Measurements from ENCODE around the gene CREBRF. TPM values are rescaled to one million over a fixed set of nuclear protein-coding genes. Genes with fewer than 3 reads are reported as not detected.
"Not testable (repeated sequence)": the region's sequence is repeated elsewhere in the genome, so short reads cannot be mapped to it uniquely, and the experiment has no call there.

The CREBRF gene
- total and polyA plus RNA-seq, 5 experiments from 2014 or later = 52.6 to 111 (median 61.6) TPM

DNA sequence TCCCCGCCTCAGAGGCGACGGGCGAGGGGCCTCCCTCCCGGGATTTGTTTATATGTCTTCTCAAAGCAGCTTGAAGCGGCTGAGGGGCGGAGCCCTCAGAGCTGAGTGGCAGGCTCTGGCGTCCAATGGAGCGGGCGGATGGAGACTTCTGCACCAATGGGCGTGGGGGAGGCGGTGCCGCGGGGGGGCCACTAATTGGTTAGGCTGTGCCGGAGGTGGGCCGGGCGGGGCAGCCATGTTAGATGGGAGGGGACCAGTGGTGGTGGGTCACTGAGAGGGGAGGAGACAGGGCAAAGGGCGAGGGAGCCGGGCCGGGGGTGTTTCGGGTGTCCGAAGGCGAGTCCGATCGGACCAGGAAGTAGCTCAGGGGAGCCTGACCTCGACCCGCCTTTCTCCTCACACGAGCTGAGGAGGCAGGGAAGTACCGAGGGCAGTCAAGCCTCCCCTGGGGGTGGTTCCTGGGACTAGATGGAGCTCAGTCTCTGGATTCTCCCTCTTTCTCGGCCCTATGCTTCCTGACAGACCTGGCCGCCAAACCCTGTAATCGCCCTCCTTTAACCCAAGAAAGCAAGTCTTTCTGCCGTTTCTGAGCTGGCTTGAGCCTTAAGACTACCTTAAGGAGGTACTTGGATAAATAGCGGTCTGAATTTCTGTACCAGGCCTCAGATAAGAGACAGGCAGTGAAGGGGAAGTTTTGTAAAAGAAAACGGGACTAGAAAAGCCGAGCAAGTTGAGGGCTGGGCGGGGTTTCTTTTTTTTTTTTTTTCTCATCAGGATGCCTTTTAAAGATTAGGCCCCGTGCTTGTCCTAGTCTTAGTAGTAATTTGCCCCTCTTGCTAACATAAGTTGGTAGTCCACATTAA is 1.1 kb downstream of the CREBRF start:
- ATAC-seq (peak; percentile 81 to 83), DNase-seq (peak; percentile 97 to 99 (median 98))
- Mint-ChIP-seq H3K27me3 (no peaks in the 10 kb centered on the region), H3K27ac (peak overlapping the region; percentile 83 to 98 (median 96)), H3K9me3 (no peaks in the 10 kb centered on the region), H3K4me1 (peaks cover 18 to 60% (median 47%) of the 10 kb centered on the region in 4 donors), H3K36me3 (peaks cover 0 to 21% (median 0%) of the 10 kb centered on the region in 3 donors), H3K4me3 (peak overlapping the region; percentile 91 to 97 (median 94))
- POLR2A ChIA-PET = interaction anchor here (0.6 to 2.4 kb wide), 22 partner anchors 15 to 1669 kb away, joined by 3 to 64 read pairs (median 4); partner anchors contain the start of genes ATP6V0E1, BNIP1, DUSP1 and RPL26L1

DNA sequence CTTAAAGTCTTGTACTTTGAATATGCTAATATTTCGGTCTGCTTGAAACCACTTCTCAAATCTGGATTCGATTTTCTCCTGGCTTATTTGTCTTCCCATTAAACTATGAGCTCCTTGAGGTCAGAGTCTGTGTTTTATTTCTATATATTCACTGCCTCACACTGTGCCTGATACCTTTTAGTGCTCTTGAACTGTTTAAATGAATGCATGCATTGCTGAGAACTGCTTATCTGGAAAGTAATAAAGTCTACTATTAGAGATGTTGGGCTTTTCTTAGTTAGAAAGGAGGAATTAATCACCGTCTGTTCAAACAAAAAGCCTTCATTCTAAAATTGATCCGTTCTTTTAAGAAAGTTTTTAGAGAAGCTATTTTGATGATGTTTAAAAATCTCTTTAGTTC is 6.0 kb downstream of the CREBRF start:
- POLR2A ChIA-PET = no interaction called here
- Mint-ChIP-seq H3K36me3 (peaks cover 0 to 34% (median 0%) of the 10 kb centered on the region in 3 donors), H3K27ac (peak overlapping the region in 8 of 10 donors; percentile 5 to 86 (median 56)), H3K4me1 (peaks cover 26 to 78% (median 64%) of the 10 kb centered on the region in 4 donors), H3K27me3 (no peaks in the 10 kb centered on the region), H3K9me3 (no peaks in the 10 kb centered on the region), H3K4me3 (peak overlapping the region in 3 of 10 donors; percentile 1 to 24 (median 10))
- ATAC-seq (no peak), DNase-seq (no peak)

DNA sequence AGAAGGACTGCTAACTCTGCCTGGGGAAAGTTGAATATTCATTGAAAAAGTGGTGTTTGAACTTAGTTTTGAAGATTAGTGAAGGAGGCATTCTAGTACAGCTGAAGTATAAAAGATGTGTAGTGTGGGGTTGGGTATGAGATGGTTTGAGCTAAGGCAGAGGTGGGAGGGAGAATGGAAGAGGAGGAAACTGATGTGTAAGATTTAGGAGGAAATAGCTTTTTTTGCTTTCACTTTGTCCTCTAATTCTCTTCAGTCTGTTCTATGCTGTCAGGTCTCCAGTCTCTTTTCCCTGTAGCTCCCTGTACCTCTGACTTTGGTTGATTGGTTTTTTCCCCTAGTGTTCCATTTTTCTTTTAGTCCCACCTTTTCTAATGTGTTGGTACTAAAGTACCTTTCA is 9.0 kb downstream of the CREBRF start:
- Mint-ChIP-seq H3K4me1 (peaks cover 30 to 85% (median 77%) of the 10 kb centered on the region in 4 donors), H3K4me3 (peak overlapping the region; percentile 41 to 85 (median 63)), H3K27me3 (no peaks in the 10 kb centered on the region), H3K36me3 (peaks cover 0 to 37% (median 0%) of the 10 kb centered on the region in 3 donors), H3K9me3 (no peaks in the 10 kb centered on the region), H3K27ac (peak overlapping the region; percentile 49 to 94 (median 78))
- peak; percentile 53 to 77 for ATAC-seq
- peak in 2 of 10 donors; percentile 10 to 15 for DNase-seq
- POLR2A ChIA-PET = interaction anchor here (0.7 to 1.5 kb wide), 3 partner anchors 9 to 106 kb away, joined by 3 read pairs; partner anchors contain the start of genes CREBRF and RPL26L1

DNA sequence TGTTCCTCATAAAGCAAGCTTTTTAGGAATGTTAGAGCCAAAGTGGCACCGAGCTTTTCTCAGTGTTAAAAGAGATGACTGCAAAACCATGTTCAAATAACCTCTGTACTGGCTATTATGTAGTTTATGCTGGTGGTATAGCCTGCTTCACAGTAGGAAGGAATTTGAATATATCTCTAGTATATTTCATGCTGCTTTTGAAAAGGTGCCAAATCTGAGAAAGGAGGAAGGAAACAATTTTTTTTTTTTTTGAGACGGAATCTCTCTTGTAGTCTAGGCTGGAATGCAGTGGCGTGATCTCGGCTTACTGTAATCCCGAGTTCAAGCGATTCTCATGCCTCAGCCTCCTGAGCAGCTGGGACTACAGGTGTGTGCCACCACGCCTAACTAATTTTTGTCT is 13.5 kb downstream of the CREBRF start:
- POLR2A ChIA-PET = no interaction called here
- Mint-ChIP-seq H3K4me3 (peak overlapping the region; percentile 29 to 60 (median 40)), H3K4me1 (peaks cover 28 to 87% (median 75%) of the 10 kb centered on the region in 4 donors), H3K27ac (peak overlapping the region in 4 of 10 donors; percentile 15 to 65 (median 40)), H3K36me3 (peaks cover 0 to 23% (median 0%) of the 10 kb centered on the region in 3 donors), H3K27me3 (no peaks in the 10 kb centered on the region), H3K9me3 (no peaks in the 10 kb centered on the region)
- ATAC-seq (peak in 1 of 2 donors; percentile 29), DNase-seq (no peak)

DNA sequence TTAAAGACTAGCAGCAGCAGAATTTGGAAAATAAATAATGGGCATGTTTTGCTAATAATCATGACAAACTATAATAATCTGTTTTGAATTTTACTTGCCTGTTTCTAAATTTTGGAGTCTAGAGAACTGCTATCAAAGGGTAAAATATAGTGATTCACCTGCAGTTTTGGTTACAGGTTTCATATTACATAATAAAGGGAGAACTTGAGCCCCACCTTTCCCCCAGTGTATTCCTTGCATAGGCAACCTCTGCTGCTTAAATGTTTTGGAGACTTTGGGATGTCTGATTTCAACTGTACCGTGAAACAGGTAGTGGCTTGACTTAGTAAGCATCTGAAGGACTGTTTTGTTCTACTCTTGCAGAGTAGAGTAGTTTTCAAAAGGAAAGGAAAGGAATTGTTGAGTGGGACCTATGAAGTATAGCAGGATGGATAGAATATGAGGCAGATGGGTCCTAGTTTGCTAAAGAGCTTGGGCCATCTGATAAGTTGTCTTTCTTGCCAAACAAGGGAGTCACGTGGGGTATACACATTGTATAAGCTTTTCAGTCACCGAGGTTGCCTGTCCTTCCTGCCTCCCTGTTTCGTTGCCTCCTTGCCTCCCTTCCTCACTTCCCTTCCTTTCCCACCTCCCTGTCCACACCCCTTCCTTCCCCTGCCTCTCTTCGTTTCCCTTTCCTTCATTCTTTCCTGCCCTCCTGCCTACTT is 19.1 kb downstream of the CREBRF start:
- Mint-ChIP-seq H3K36me3 (peaks cover 0 to 31% (median 8%) of the 10 kb centered on the region in 3 donors), H3K27me3 (no peaks in the 10 kb centered on the region), H3K9me3 (peaks cover 0 to 2% (median 0%) of the 10 kb centered on the region in 9 donors), H3K4me3 (no peak overlapping the region), H3K27ac (no peak overlapping the region), H3K4me1 (peaks cover 22 to 69% (median 63%) of the 10 kb centered on the region in 4 donors)
- ATAC-seq = no peak
- POLR2A ChIA-PET = no interaction called here
- DNase-seq = no peak

DNA sequence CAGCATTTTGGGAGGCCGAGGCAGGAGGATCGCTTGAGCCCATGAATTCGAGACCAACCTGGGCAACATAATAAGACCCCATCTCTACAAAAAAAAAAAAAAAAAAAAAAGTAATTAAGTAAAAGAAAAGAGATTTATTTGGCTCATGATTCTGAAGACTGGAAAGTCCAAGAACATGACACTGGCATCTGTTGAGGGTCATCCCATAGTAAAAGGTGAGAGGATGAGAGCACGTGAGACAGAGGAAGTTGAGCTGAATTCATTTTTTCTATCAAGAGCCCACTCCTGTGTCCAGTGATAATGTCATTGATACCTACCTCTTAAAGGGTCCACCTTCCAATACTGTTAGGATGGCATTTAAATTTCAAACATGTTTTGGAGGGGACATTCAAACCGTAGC is 19.8 kb downstream of the CREBRF start:
- POLR2A ChIA-PET = no interaction called here
- peaks cover 20 to 70% (median 62%) of the 10 kb centered on the region in 4 donors for H3K4me1 Mint-ChIP-seq
- DNase-seq (no peak), ATAC-seq (no peak)
- peaks cover 0 to 35% (median 14%) of the 10 kb centered on the region in 3 donors for H3K36me3 Mint-ChIP-seq
- no peak overlapping the region for H3K27ac Mint-ChIP-seq
- H3K4me3 Mint-ChIP-seq = no peak overlapping the region
- no peaks in the 10 kb centered on the region for H3K27me3 Mint-ChIP-seq
- peaks cover 0 to 2% (median 0%) of the 10 kb centered on the region in 9 donors for H3K9me3 Mint-ChIP-seq

DNA sequence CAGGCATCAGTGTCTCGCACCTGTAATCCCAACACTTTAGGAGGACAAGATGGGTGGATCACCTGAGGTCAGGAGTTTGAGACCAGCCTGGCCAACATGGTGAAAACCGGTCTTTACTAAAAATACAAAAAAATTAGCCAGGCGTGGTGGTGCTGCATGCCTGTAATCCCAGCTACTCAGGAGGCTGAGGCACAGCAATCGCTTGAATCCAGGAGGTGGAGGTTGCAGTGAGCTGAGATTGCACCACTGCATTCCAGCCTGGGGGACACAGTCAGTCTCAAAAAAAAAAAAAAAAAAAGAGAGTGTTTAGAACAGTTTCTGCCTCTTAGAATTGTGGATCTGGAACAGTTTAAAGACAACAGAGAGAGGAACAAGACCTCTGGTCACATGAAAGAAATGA is 20.3 kb downstream of the CREBRF start:
- peaks cover 0 to 37% (median 17%) of the 10 kb centered on the region in 3 donors for H3K36me3 Mint-ChIP-seq
- peaks cover 22 to 66% (median 60%) of the 10 kb centered on the region in 4 donors for H3K4me1 Mint-ChIP-seq
- H3K27me3 Mint-ChIP-seq, POLR2A ChIA-PET, H3K27ac Mint-ChIP-seq, H3K9me3 Mint-ChIP-seq, DNase-seq, ATAC-seq, H3K4me3 Mint-ChIP-seq: not testable (repeated sequence)

DNA sequence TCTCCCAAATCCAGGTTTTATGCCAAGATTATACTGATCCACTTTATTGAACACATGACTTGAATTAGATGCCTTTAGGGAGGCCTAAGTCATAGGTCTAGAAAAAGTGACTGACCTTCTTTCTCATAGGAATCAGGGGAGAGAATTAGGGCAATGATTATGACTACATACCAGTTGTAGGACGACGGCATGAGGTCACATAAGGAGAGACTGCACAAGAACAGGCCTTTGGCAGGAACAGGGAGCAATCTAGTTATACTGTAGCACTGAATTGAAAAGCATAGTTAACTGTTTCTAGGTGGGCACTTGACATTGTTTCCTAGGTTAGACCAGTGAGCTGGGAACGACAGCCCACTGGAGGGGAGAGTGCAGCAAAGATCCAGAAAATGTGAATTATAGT is 22.7 kb downstream of the CREBRF start:
- H3K4me1 Mint-ChIP-seq = peaks cover 17 to 59% (median 49%) of the 10 kb centered on the region in 4 donors
- POLR2A ChIA-PET = no interaction called here
- peaks cover 0 to 2% (median 0%) of the 10 kb centered on the region in 9 donors for H3K9me3 Mint-ChIP-seq
- no peaks in the 10 kb centered on the region for H3K27me3 Mint-ChIP-seq
- no peak overlapping the region for H3K4me3 Mint-ChIP-seq
- ATAC-seq (no peak), DNase-seq (no peak)
- H3K27ac Mint-ChIP-seq = peak overlapping the region in 2 of 10 donors; percentile 40 to 52
- peaks cover 0 to 52% (median 21%) of the 10 kb centered on the region in 3 donors for H3K36me3 Mint-ChIP-seq

DNA sequence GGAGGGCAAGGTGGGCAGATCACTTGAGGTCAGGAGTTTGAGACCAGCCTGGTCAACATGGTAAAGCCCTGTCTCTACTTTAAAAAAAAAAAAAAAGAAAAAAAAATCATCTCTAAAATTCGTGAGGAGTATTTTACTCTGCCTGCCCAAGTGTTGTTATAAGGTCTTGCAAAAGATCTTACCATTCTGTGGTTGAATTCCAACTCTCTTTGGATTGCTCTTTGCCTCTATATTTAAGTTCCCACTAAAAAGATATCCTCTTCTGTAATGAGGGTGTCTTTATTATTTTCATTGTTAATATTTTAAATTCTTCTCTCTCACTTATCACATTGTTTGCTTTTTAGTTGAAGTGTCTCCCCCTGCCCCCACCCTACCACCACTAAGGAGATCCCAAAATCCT is 33.4 kb downstream of the CREBRF start:
- Mint-ChIP-seq H3K27me3 (no peaks in the 10 kb centered on the region), H3K36me3 (peaks cover 3 to 78% (median 11%) of the 10 kb centered on the region in 3 donors), H3K4me3 (no peak overlapping the region), H3K27ac (peak overlapping the region in 2 of 10 donors; percentile 7 to 67), H3K4me1 (peaks cover 17 to 30% (median 21%) of the 10 kb centered on the region in 4 donors), H3K9me3 (no peaks in the 10 kb centered on the region)
- ATAC-seq (no peak), DNase-seq (no peak)
- POLR2A ChIA-PET = interaction anchor here (0.8 kb wide), 1 partner anchor 106 kb away, joined by 4 read pairs; the partner anchor contains the start of gene ATP6V0E1

DNA sequence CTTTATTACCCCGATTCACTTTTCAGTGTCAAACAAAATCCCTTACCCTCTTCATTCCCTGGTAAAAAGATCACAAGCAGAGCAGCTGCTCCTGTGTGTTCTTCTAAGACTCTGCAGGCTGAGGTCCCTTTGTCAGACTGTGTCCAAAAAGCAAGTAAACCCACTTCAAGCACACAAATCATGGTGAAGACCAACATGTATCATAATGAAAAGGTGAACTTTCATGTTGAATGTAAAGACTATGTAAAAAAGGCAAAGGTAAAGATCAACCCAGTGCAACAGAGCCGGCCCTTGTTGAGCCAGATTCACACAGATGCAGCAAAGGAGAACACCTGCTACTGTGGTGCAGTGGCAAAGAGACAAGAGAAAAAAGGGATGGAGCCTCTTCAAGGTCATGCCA is 34.5 kb downstream of the CREBRF start:
- peaks cover 3 to 71% (median 16%) of the 10 kb centered on the region in 3 donors for H3K36me3 Mint-ChIP-seq
- POLR2A ChIA-PET = interaction anchor here (1.0 kb wide), 1 partner anchor 59 kb away, joined by 3 read pairs; no protein-coding TSS in a partner anchor
- H3K27me3 Mint-ChIP-seq = no peaks in the 10 kb centered on the region
- DNase-seq (no peak), ATAC-seq (no peak)
- H3K9me3 Mint-ChIP-seq = no peaks in the 10 kb centered on the region
- peak overlapping the region in 7 of 10 donors; percentile 2 to 76 (median 23) for H3K27ac Mint-ChIP-seq
- peaks cover 17 to 30% (median 25%) of the 10 kb centered on the region in 4 donors for H3K4me1 Mint-ChIP-seq
- H3K4me3 Mint-ChIP-seq = no peak overlapping the region

DNA sequence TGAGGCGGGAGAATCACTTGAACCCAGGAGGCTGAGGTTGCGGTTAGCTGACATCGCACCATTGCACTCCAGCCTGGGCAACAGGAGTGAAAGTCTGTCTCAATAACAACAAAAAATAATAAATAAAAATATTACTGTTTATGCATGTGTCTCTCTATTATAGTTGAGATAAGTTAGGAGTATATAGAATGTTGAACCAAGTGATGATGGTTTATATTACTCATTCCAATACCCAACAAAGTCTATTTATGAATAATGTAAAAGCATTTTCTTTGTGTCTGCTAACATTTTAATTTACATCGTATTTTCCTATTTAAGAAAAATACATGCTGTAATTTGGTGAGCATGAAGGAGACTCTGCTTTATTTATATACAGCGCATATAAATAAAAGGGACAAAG is 35.8 kb downstream of the CREBRF start:
- peaks cover 0 to 61% (median 12%) of the 10 kb centered on the region in 3 donors for H3K36me3 Mint-ChIP-seq
- H3K4me1 Mint-ChIP-seq = peaks cover 20 to 36% (median 32%) of the 10 kb centered on the region in 4 donors
- DNase-seq (no peak), ATAC-seq (no peak)
- no peaks in the 10 kb centered on the region for H3K27me3 Mint-ChIP-seq
- H3K9me3 Mint-ChIP-seq = no peaks in the 10 kb centered on the region
- POLR2A ChIA-PET = no interaction called here
- no peak overlapping the region for H3K4me3 Mint-ChIP-seq
- H3K27ac Mint-ChIP-seq = no peak overlapping the region

DNA sequence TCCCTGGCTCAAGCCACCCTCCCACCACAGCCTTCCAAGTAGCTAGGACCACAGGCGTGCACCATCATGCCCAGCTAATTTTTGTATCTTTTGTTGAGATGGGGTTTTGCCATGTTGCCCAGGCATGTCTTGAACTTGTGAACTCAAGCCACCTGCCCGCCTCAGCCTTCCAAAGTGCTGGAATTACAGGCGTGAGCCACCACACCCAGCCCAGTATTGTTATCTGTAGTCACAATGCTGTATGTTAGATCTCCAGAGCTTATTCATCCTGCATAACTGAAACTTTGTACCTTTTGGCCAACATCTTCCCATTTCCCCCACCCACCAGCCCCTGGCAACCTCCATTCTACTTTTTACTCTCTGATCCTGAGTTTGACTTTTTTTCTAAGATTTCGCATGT is 37.5 kb downstream of the CREBRF start:
- peaks cover 27 to 53% (median 47%) of the 10 kb centered on the region in 4 donors for H3K4me1 Mint-ChIP-seq
- peak overlapping the region in 3 of 10 donors; percentile 5 to 72 (median 33) for H3K27ac Mint-ChIP-seq
- POLR2A ChIA-PET = no interaction called here

More for the DNA sequence above, 37.5 kb downstream of the CREBRF start:
- ATAC-seq = no peak
- DNase-seq = no peak
- H3K9me3 Mint-ChIP-seq = no peaks in the 10 kb centered on the region
- H3K4me3 Mint-ChIP-seq = no peak overlapping the region
- H3K36me3 Mint-ChIP-seq = peaks cover 0 to 57% (median 12%) of the 10 kb centered on the region in 3 donors
- no peaks in the 10 kb centered on the region for H3K27me3 Mint-ChIP-seq
